ENCODE measurements around the gene TEF. TPM values are rescaled to one million over a fixed set of nuclear protein-coding genes. Genes with fewer than 3 reads are reported as not detected.

The TEF gene
- total and polyA plus RNA-seq, 8 donors = 6.7 to 29.1 (median 10.3) TPM

- Histone ChIP-seq H3K4me1 (no peaks in the 10 kb centered on the region), H3K27me3 (no peaks in the 10 kb centered on the region), H3K36me3 (peaks cover 82 to 100% (median 100%) of the 10 kb centered on the region in 4 donors), H3K9me3 (no peaks in the 10 kb centered on the region), H3K27ac (no peak overlapping the region), H3K4me3 (no peak overlapping the region)
- 82 to 92% (median 85%) methylated on average over 4 of the region's 4 CpGs for WGBS, 5 donors
- intact Hi-C loops (cut with DNase I; ENCODE audit: low total_unique reads) = no loop called here
- DNase-seq = no peak
- TF ChIP-seq, protein P1, sequence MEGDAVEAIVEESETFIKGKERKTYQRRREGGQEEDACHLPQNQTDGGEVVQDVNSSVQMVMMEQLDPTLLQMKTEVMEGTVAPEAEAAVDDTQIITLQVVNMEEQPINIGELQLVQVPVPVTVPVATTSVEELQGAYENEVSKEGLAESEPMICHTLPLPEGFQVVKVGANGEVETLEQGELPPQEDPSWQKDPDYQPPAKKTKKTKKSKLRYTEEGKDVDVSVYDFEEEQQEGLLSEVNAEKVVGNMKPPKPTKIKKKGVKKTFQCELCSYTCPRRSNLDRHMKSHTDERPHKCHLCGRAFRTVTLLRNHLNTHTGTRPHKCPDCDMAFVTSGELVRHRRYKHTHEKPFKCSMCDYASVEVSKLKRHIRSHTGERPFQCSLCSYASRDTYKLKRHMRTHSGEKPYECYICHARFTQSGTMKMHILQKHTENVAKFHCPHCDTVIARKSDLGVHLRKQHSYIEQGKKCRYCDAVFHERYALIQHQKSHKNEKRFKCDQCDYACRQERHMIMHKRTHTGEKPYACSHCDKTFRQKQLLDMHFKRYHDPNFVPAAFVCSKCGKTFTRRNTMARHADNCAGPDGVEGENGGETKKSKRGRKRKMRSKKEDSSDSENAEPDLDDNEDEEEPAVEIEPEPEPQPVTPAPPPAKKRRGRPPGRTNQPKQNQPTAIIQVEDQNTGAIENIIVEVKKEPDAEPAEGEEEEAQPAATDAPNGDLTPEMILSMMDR (IDR thresholded peaks at IDR 0.05) = no peak
- TF ChIP-seq EP300 (IDR thresholded peaks at IDR 0.05) (no peak), POLR2A (IDR thresholded peaks at IDR 0.05) (no peak), POLR2AphosphoS5 (IDR thresholded peaks at IDR 0.05) (no peak)
These were observed 31.7 kb upstream of the TEF start for GRCh38 chr22:41350087-41350486.

GRCh38 chr22:41351011-41351410 lies 30.7 kb upstream of the TEF start:
- no peaks in the 10 kb centered on the region for H3K27me3 ChIP-seq
- H3K9me3 ChIP-seq = no peaks in the 10 kb centered on the region
- no peak overlapping the region for H3K27ac ChIP-seq
- no peak for DNase-seq
- no peaks in the 10 kb centered on the region for H3K4me1 ChIP-seq
- TF ChIP-seq, protein P1 (IDR thresholded peaks at IDR 0.05) = no peak
- no peak for TF ChIP-seq POLR2AphosphoS5 (IDR thresholded peaks at IDR 0.05)
- no peak for TF ChIP-seq POLR2A (IDR thresholded peaks at IDR 0.05)
- no peak for TF ChIP-seq EP300 (IDR thresholded peaks at IDR 0.05)
- H3K36me3 ChIP-seq = peaks cover 82 to 100% (median 100%) of the 10 kb centered on the region in 4 donors
- no peak overlapping the region for H3K4me3 ChIP-seq
- 85 to 97% (median 93%) methylated on average over 5 of the region's 5 CpGs for WGBS, 5 donors
- intact Hi-C loops (cut with DNase I; ENCODE audit: low total_unique reads) = no loop called here

DNA sequence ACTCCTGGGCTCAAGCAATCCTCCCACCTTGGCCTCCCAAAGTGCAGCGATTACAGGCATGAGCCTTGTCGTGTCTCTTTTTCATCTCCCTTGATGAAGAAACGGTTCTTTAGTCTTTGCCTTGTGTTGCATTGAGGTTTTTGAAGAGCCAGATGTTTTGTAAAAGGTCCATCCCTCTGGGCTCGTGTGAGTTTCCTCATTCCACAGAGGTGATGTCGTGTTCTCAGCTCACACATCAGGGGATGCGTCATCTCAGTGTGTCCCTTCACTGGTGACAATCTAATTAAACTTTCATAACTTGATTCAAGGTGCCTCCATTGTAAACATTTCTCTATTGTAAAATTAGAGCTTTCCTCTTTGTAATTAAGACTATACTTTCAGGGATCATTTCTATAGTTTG lies 29.7 kb upstream of the TEF start:
- Histone ChIP-seq H3K4me3 (no peak overlapping the region), H3K4me1 (no peaks in the 10 kb centered on the region), H3K36me3 (peaks cover 82 to 100% (median 100%) of the 10 kb centered on the region in 4 donors), H3K27me3 (no peaks in the 10 kb centered on the region), H3K9me3 (no peaks in the 10 kb centered on the region), H3K27ac (no peak overlapping the region)
- no peak for DNase-seq
- 69 to 77% (median 74%) methylated on average over 6 of the region's 6 CpGs for WGBS, 5 donors
- no peak for TF ChIP-seq POLR2A (IDR thresholded peaks at IDR 0.05)
- TF ChIP-seq, protein P1 (IDR thresholded peaks at IDR 0.05) = no peak
- no peak for TF ChIP-seq EP300 (IDR thresholded peaks at IDR 0.05)
- no peak for TF ChIP-seq POLR2AphosphoS5 (IDR thresholded peaks at IDR 0.05)
- intact Hi-C loops (cut with DNase I; ENCODE audit: low total_unique reads) = no loop called here

DNA sequence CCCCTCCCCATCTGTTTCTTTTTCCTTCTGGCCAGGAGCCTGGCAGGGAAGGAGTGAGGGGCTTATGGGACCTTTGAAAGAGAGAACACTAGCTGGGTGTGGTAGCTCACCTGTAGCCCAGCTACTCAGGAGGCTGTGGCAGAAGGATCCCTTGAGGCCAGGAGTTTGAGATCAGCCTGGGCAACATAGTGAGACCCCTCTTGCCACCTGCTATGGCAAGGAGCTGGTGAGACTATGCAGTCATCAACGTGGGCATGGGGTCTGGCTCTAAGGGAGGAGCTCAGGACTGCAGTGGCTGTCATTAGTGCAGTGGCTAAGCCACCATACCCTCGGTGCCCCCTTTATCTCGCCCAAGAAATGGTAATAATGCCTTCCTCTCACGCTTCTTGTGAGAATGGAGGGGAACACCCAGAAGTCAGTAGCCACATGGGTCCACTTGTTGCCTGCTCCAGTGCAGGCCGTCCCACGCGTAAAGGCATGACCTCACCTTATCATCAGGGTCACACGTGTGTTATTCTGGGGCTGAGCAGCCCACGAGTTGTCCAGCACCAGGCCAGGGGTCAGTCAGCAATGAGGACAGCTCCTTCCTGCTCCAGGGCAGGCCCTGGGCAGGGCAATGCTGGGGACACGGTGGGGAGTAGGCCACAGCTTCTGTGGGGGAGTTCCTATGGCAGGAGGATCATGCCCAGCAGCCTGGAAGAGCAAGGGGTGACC lies 27.7 kb upstream of the TEF start:
- WGBS, 5 donors = 75 to 88% (median 80%) methylated on average over 5 to 10 of the region's 10 CpGs
- Histone ChIP-seq H3K9me3 (no peaks in the 10 kb centered on the region), H3K27ac (no peak overlapping the region), H3K4me3 (no peak overlapping the region), H3K27me3 (no peaks in the 10 kb centered on the region), H3K36me3 (peaks cover 74 to 100% (median 100%) of the 10 kb centered on the region in 4 donors), H3K4me1 (no peaks in the 10 kb centered on the region)
- intact Hi-C loops (cut with DNase I; ENCODE audit: low total_unique reads) = no loop called here
- TF ChIP-seq EP300 (IDR thresholded peaks at IDR 0.05) (no peak), POLR2AphosphoS5 (IDR thresholded peaks at IDR 0.05) (no peak), POLR2A (IDR thresholded peaks at IDR 0.05) (no peak)
- TF ChIP-seq, protein P1 (IDR thresholded peaks at IDR 0.05) = no peak
- DNase-seq = no peak
